G401.6 (cell line): Measurements from ENCODE around the gene CHN2.

Source experiments
- FAIRE-seq: peaks from 2 replicates; lab custom pipeline; 2012; peaks lifted over from hg19 to GRCh38; lab: Jason Lieb, UNC

CHN2 gene

DNA sequence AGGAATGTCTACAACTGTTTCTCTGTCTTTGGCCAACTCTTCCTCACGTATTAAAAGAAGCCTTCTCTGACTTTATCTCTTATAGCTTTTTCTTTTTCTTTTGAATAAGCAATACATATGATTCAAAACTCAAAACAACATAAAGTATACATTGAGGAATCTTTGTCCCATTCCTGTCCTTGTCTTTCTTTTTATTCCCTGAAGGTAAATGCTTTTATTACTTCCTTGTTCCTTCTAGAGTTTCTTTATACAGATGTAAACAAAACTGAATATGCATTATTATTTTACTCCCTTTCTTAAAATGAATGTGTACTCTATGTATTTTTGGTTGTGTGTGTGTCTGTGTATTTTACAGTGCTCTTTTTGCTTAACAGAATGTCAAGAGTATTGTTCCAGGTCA lies 170.1 kb downstream of the CHN2 start:
- FAIRE-seq: no peak

DNA sequence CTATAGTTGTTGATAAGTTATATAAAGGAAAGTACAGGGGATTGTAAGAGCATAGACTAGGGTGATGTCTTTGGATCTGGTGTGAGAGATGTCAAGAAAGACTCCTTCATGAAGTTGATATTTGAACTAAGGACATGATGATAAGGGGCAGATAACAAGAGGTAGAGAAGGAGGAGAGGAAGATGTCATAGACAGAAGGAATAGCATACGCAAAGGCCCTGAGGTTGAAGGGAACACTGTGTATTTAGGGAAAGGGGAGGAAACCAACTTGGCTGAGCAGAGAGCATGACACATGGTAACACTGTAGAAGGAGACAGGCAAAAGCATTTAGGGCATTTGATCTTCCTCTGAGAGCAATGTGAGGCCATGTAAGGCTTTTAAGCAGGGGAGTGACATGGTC lies 170.8 kb downstream of the CHN2 start:
- FAIRE-seq: no peak

DNA sequence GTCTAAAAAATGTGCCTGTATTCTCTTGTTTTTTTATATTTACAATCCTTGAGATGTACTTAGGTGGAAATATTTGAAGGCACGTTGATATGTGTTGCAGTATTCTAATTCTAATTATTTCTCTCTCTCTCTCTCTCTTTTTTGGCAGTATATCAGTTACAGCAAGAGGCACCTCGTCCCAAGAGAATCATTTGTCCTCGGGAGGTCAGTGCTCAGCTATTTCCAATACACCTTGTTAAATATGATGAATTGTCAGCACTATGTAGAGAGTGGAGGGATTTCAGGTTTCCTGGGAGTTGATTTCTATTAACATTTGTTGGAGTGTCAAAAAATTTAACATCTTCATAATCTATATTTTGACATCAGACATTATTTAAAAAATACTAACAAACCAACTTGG lies 173.2 kb downstream of the CHN2 start:
- FAIRE-seq: no peak

DNA sequence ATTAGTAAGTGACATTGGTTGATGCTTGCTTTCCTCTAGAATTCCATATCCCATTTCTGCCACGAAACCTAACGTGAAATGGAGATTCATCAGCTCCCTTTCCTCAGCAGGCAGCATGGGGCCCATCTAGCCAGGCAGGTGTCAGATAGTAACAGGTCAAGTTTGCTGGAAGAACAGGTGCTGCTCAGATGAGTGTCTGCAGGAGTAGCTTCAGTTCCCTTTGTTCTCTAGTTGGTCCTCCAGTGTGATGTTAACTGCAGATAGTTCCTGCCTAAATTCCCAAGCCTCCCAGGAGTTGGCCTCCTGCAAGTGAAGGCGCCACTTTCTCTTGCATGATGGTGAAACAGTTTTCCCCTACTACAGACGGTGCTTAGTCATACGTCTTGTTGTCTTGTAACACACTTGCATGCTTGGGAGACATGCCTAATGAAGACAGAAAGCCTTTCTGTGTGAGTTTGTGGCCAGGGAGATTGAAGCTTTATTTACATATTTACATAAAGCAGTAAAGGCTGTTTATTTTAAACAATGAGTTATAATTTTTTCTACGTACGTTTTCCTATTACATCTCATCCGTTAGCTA lies 175.4 kb downstream of the CHN2 start:
- FAIRE-seq: no peak

DNA sequence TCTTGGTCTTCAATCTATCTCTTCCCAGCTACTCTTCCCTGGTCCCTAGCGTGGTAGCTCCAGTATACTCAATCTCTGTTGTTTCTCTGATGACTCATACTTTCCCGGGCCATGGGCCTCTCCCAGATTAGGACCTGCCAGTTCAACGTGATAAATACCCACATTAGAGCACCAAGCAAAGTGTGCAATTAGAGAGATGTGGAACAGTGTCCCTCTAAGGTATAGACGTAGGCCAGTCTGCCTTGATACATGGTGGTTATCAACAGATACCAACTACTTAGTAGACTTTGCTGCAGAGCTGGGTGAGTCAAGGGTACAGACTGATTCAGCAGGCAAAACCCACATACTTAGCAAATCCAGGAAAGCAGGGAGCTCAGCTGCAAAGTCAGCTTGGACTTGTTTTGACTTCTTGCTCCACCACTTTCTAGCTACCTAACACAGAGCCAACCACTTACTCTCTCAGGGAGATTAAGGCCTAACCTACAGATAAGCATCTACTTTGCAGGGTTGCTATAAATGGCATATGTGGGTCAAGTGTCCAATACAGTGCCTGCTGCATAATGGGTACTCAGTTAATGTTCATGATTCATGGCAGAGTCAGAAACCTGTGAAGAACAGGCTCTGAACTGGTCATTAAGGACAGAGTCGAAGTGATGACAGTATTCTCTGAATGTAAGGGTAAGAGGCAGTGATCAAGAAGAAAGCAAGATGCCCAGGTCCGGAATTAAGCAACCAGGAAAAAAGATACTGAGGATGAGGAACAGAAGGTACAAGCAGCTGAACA lies 176.1 kb downstream of the CHN2 start:
- FAIRE-seq: no peak

DNA sequence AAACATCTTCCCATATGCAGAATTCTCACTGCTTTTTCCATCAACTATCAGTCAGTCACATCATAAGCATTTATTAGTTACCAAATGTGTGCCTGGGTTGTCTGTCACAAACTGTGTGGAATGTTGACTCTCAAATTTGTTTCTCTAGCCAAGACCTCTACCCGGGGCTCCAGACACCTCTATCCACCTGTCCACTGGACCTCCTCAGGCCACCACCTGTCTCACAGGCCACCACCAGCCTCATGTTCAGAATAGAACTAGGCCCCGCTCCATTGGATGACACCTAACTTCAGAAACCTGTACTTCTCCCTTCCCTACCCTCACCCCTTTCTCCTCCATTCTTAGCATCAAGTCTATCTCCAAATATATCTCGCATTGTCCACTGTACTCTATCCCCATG lies 176.9 kb downstream of the CHN2 start:
- FAIRE-seq: no peak

DNA sequence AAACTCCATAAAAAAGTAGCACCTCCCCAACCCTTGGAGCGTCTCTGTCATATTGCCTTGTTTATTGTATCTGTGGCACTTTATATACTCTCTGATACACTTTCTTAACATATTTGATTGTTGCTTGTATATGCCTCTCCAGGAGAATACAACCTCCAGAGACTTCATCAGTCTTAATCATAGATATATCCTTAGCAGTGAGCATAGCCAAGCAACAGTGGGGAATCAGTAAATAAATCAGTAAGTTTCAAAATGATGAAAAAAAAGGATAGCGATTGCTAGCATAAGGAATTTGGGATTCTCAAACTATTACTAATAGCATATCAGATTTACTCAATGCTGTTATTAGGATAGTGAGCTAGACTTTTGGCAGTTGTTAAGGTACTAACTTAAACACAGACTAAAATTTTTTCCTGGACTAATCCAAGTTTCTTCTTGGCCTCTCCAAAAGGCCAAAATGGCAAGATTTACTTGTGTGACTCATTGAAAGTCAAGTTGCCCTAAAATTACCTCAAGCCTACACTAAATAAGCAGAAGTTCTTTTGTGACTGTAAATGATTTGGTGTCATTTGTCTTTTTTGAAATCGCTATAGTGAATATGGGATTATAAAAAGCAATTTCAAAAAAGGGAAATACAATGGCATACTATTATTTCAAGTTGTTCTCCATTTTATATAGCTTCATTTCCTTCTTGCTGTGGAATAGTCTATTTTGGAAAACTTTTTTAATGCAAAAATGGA lies 177.9 kb downstream of the CHN2 start:
- no peak for FAIRE-seq

DNA sequence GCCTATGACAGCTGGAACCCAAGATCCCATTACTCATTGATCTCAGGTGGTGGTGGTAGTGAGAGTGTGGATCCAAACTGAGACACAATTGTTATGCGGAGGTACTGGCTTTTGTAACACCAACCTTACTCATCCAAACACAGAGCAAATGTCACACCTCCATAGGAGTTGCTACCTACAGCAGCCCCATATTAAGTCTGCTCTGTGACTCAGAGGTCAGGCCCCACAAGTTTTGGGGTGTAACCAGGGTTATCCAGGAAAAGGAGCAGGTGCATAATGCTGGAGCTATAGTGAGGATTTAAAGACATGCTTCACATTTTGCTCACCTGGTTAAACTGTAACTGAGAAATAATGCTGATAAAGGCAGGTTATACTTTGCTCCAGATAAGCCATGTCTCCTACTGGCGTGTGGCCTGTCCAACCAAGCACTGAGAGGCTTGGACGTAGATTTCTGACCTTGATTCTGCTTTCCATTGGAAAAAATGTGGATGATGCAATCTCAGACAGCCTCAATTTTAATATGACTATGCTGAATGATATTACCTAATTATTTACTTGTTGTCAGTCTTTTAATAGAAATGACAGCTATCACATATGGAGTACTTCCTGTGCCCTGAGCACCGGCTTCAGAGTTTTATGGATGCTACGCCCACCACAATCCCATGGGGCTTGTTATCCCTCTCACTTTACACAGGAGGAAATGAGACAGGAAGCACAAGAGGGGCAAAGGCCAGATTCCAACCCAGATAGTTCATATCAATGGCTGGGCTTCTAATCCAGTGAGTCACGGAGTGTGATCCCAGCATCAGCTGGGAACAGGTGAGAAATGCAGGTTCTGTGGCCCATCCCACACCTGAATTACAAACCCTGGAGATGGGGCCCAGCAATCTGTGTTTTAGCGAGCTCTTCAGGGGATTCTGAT lies 181.3 kb downstream of the CHN2 start:
- no peak for FAIRE-seq

DNA sequence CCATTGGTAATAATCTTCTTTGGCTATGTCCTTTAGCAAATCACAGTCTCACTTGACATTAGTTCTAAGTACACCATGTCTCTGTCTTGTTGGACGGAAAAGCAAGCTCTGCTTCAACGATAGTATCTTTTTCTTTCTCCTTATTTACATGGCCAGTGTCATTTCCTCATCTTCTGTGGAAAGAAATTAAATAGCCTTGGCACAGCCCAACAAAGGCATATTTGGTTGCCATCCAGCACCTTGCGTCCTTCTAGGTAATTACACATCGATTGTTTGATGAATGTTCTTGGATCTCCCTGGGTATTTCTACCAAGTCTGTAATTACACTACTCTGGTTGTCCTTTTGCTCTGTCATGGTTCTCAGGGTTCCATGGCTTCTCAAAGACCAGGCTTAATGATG lies 183.1 kb downstream of the CHN2 start:
- no peak for FAIRE-seq

DNA sequence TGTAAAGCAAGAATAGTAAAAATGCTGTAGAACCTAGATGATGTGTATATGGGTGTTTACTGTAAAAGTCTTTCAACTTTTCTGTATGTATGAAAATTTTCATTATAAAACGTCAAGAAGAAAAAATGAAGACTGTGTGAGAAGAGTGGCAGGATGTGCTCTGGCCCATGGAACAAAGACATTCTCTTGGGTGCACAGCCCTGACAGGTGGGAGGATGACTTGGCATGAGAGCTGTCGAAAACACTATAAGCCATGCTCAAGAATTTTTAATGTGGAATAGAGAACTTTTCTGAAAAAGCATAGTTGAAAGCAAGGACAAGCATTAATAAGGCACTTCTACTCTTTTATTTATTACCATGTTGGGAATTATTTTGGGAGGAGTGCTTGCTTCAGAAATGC lies 185.0 kb downstream of the CHN2 start:
- no peak for FAIRE-seq

DNA sequence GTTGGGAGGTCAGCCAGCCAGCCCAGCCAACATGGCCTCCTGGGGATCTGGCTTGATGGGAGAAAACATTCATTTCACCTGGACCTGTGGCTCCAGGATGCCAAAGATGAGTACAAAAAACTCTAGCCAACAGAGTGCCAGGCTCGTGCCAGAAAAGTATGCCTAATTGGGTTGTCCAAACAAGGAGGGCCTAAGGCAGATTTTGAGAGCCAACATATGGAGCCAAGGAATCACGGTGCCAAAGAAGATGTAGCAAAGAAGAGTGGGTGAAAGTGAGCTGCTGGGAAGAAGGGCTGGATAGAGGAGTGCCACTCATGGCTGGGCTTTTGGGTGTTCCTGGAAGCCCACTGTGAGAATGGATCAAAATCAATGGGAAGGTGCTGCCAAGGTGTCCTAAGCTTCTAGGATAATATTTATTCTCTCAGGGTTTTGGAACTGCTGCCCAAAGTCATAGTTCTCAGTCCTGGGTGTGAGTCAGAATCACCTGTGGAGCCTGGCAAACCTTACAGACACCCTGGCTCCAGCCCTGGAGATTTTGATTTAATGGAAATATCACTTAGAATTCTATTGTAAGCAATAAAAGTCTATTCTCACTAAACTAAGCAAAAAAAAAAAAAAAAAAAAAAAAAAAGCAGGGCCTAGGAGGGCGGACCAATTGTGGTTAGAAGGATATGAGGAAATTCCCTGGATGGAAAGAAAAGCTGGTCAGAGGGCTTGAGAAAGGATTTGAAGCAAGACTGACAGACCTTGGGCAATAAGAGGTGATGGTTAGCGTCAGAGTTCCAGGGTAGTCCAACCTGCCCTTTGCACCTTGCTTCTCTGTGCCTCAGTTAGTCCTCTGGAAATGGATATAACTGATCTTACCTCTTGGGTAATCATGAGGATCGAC lies 186.9 kb downstream of the CHN2 start:
- FAIRE-seq: no peak

DNA sequence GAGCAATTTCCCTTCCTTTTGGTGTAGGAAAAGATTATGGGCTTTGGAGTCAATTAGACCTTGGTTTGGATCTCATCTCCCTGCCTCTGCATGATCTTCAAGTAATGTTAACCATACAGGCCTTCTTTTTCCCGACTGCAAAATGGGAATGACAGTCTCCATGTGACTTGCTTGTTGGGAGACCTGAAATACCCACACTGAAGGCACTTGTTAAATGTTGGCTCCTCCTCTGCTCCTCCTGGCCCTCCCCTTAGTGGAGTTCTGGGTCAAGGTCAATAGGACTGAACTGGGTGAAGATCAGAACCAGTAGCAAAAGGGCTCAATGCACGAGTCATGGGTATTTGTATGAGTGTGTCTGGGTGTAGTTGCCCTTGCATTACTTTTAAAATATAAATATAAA lies 189.7 kb downstream of the CHN2 start:
- no peak for FAIRE-seq

DNA sequence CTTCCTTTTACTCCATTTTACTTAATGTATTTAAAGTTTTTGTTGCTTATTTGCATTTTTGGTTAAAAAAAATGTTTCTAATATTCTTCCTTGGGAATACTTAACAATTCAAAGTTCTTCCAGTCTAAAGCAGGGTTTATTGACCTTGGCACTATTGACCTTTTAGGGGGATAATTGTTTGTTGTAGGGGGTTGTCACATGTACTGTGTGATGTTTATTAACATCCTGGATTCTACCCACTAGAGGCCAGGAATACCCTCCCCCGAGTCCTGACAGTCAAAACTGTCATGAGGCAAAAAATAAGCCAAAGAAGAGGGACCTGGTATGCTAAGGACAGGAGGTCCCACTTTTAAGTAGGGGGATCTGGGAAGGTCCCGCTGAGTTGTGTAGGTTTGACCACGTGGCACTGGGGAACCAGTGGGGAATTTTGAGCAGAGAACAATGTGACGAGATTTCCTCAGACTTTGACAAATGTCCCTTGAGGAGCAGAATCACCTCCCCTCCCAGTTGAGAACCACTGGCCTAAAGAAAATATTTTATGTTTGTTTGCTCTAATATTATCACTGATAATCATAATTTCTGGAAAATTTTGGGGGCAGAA lies 190.7 kb downstream of the CHN2 start:
- no peak for FAIRE-seq

DNA sequence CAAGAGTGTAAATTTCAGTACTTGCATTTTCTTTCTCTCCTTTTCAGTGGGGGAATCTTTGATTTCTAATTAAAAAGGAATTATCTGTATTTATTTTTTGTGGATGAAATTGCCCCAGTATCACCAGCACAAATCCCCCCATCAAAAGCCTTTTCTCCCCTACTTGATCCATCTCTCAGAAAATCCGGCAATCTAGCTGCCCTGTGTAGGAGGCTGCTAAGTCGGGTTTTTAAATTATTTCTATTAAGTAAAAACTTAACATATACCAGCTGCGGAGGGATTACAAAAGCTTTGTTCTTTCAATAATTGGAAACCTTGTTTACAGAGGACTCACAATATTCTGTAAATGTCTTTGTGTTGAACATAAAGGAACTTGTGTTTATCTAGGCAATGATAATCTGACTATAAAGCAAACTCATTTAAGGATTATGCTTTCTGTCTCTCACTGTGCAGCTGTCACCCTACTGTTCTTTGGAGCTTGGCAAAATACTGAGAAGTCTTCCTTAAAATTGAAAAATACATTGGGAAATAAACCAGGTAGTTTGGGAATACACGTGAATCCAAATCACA lies 191.7 kb downstream of the CHN2 start:
- FAIRE-seq: no peak

DNA sequence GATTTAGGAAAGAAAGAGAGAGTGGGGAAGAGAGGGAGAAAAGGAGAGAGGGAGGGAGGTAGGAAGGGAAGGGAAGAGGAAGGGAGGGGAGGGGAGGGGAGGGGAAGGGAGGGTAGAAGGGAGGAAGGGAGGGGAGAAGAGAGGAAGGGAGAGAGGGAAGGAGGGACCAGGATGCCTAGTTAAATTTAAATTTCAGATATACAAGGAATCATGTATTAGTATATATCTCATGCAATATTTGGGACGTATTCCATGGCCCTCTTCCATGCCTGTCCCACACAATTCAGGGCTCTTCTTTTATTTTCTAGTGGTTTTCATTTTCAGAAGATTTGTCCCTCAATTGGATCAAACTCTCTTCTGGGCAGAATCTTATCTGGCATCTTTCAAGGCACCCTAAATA lies 196.7 kb downstream of the CHN2 start:
- FAIRE-seq: no peak

DNA sequence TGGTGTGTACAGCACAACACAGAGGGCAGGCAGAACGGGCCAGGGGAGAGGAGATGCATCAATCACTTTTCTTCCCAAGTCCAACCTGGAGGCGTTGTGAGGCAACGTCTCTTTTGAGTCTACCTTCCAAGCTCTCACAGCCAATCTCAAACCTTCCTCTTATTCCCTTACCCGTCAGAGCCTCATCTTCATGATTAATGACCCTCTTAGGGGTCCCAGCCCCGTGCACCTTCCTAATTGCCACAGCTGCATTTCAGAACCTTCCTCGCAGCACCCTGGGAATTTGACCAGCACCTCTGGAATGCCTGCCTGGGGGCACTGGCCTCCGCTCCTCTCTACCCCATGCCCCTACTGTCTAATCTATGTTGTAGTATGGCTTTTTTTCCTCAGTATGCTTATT lies 199.7 kb downstream of the CHN2 start:
- FAIRE-seq: no peak

DNA sequence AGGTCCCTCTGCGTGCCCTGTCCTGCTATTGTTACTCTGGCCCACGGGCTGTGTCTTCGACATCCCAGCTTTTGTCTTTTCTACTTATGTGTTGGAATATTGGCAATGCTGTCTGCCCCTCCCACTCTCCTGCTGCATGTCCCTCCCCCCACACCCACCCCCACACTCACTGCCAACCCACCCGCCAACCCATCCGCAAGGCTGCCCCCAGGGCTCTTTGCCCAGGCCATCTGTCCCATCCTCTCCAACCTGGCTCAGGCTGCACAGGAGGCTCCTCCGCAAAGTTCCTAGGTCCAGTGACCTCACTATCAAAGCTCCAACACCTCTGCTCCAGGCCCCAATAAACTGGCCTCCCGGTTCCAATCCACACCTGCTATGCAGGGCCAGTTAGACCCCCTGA lies 202.0 kb downstream of the CHN2 start:
- FAIRE-seq: no peak

DNA sequence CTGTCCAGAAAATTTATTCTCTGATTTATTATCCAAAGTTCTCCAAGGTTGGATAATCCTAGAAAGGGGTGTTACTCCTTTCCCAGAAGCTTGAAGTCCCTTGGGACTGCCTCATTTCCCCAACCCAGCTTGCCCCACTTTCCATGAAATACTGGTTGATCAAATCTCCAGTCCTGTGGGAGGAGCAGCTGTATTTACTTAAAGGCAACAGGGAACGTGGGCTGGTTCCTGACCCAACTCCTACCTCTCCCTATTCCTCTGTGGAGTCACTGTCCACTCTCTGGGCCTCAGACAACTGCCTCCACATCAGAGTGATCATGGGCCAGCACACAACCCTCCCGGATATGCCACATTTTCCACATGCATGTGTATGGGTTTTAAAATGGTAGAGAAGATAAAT lies 202.8 kb downstream of the CHN2 start:
- no peak for FAIRE-seq

DNA sequence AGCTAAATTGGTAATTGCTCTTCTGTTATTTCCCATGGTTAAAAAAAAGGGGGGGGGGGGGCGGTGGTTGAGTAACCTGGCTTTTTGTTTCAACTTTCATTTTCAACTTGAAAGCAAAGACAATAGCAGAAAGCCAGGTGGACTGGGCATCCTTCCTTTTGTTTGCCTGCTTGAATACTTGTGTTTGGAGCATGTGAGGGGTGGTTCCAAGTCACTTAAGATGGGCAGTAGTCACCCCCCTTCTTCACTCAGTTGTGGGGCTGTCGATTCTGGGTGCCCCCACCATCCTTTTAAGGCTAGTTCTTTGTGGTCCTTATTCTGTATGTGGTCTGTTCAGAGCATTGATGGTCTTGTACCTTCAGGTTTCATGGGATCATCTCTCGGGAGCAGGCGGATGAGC lies 203.4 kb downstream of the CHN2 start:
- FAIRE-seq: no peak

DNA sequence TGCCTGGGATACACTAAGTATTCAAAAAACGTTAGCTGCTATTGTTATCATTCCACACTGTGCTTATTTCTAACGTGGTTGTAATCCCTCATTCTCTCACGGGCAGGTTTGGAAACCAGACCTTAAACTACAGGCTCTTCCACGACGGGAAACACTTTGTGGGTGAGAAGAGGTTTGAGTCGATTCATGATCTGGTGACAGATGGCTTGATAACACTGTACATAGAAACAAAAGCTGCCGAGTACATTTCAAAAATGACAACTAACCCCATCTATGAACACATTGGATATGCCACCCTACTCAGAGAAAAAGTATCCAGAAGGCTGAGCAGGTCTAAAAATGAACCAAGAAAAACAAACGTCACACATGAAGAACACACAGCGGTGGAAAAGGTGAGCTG lies 205.9 kb downstream of the CHN2 start:
- no peak for FAIRE-seq

DNA sequence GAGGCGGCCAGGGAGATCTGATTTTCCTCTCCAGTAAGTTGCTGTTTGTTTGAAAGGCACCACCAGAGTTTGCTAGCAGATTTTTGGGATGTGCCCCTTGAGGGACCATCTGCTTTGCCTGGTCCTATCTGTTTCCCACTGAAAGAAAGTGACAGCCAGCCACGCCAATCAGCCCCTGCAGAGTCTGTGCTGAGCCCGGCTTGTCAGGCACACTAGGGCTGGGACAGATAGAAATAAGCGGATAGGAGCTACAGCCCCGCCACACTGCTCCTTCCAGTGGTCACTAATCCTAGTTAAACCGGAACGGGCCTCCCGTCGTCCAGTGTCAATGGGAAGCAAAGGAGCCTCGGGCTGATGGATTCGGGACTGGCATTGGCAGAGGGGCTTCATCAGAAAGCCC lies 207.2 kb downstream of the CHN2 start:
- no peak for FAIRE-seq
